HG02938 (cell line): ENCODE results near the gene SLC22A12.

Experiments used
- ATAC-seq: cut with Tn5 transposase; IDR thresholded peaks from one replicate; pipeline ENCODE4 v1.9.1; 2021; ENCODE audit warnings: mild to moderate bottlenecking, moderate library complexity; ENCODE audit not compliant: unreplicated experiment

Gene SLC22A12

DNA sequence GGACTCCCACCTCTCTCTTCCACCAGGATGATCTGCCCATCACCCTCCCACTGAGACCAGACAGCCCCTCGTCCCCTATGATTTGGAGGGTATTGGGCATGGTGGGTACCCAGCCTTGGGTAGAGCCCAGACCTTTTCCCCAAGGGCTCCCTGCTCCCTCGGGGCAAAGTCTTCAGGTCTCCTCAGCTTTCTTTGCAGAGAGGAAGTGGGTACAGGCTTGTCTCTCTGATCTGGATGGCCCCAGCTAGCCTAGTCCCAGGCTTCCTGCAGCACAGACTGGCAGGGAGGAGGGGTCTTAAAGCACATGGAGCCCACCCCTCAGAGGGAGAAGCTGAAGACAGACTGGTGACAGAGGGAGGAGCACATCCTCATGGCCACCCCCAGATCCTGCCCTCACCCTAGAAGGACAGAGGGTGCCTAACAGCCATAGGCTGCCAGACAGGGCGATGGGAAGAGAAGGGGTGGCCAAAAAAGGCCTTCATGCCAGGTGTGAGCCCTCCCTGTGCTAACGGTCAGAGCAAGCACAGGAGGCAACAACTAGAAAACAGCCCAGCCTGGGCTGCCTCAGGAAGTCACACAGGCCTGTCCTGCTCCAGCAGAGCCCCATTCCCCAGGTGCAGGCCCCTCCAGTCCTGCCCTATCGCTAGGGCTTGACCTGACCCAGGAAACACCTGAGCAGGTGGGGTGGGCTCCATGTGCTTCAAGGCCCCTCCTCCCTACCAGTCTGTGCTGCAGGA lies 30.4 kb downstream of the SLC22A12 start:
- no peak for ATAC-seq

- no peak for ATAC-seq
These were observed 31.7 kb downstream of the SLC22A12 start for GRCh38 chr11:64622681-64623080.

GRCh38 chr11:64624883-64625481 lies 34.0 kb downstream of the SLC22A12 start:
- ATAC-seq: no peak

DNA sequence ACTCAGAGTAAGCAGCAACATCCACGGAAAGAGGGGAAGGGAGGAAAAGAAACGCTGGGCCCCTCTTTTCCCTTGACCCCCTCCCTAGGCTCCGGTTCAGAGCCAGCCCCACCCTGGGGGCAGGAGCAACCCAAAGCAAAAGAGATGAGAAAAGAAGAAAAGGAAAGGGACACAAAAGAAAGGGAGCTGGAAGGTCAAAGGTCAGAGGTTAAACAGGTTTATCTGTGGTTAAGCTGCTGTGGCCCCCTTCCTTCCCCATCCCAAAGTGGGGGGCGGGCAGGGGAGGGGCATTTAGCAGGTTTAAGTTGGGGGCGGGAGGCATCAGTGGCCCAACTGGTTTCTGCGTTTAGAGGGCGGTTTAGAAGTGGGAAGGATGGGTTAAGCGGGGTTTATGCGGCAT lies 35.6 kb downstream of the SLC22A12 start:
- no peak for ATAC-seq

- ATAC-seq: no peak
These were observed 36.4 kb downstream of the SLC22A12 start for GRCh38 chr11:64627371-64627770.

DNA sequence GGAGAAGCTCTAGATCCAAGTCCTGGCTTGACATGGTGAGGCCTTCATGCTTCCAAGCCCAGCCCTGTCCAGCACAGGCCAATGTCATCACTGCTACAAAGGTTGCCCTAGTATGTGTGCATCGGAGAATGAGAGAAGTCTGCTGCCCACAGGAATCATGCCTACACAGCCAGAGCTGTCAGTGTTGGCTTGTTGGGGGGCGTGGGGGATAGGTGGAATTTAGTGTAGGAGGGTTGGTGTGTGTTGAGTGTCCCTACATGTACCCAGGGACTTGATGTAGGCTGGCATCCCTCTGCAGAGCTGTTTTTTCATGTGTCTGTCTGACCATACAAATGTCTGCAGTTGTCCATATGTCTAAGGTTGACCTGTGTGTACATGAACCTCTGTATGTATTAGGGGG lies 37.6 kb downstream of the SLC22A12 start:
- no peak for ATAC-seq

DNA sequence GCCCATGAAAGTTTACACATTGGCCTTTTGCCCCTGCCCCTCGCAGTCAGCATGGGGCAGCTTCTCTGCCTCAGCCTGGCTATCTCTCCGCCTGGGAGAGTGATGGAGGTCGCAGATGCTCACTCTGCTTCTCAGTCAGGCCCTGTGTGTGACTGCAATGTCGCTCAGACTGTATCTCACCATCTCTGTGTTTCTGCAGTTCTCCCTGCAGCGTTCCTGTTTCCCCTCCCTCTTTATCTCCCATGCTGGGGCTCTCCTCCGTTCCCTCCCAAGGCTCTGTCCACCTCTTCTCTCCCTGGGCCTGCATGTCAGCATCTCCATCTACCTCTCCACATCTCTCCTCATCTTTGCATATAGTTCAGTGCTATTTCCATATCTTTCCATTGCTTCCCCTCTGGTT lies 38.1 kb downstream of the SLC22A12 start:
- no peak for ATAC-seq

DNA sequence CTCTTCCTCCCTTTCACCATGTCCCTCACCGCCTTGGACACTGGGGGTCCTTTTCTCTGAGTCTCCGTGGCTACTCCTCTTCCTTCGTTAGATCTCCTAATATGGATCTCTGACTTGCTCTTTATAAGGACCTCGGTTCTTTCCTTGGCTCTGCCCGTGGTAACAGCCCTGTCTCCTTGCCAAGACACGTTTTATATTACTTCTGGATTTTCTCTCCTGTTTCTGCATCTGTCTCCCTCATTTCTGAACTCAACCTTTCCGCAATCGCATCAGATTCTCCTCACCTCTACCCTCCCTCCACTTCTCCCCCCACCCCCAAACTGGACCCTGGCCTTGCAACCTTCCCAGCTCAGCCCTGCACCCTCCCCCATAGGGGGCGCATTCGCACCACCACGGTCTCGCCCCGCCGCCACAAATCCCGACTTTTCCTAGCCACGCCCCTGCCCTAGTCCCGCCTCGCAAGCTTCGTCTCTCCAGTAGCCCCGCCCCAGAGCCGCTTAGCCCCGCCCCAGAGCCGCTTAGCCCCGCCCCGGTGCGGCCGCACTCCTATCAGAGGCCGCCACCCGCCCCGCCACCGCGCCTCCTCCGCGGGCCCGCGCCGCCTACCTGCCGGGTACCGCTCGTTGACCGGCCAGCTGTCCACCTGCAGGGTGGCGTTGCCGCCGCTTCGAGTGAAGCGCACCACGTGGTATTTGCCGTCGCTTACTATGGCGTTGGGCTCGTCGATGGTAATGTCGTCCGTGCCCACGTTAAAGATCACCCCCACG lies 39.0 kb downstream of the SLC22A12 start:
- ATAC-seq: no peak

- ATAC-seq: no peak
These were observed 40.7 kb downstream of the SLC22A12 start for GRCh38 chr11:64631675-64632074.

GRCh38 chr11:64632237-64632636 lies 41.2 kb downstream of the SLC22A12 start:
- no peak for ATAC-seq

DNA sequence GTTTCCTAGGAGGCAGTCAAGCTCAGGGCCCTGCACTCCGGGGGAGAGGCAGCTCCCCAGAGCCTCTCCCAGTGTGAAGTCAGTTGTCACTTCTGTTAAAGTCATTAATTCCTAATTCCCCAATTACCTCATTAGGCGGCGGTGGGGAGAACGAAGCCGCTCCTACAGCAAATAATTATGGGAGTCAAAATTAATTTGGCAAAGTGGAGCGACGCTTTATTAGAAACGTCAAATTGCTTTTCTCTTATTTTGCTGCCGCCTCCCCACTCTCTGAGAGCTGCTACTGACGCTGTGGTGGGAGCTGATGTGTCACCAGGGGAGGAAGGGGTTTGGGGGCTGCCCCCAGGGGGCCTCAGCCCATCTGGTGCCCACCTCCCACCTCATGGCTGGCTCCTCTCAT lies 41.6 kb downstream of the SLC22A12 start:
- no peak for ATAC-seq

GRCh38 chr11:64633555-64634159 lies 42.6 kb downstream of the SLC22A12 start:
- ATAC-seq: no peak

DNA sequence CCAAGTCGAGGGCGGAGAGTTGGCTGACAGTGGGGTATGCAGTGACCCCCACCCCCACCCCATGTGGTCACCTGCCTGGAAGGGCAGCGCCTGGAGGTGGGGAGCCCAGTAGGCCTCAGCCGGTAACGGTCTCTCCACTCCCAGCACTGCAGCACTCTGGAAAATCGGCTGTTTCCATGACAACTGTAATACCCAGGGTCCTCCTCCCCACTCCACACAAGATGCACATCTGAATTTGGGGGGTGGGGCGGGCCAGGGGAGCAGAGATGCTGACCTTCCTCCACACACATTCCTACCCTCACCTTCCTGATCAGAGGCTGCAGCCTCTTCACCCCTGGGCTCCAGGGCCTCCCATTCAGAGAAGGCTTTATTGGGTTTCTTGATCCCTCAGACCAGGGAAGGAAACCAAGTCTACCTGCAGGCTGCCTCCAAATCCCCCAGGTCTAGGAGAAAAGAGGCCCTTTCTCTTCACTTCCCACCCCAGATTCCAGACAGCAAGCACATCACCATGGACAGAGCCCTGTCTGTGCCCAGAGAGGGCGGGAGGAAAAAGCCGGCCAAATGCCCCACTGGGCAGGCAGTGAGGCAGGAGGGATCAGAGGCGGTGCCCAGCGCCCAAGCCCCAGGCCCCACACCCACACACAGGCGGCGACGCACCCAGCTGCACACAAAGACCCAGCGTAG lies 46.5 kb downstream of the SLC22A12 start:
- no peak for ATAC-seq

- no peak for ATAC-seq
These were observed 47.1 kb downstream of the SLC22A12 start for GRCh38 chr11:64638018-64638665.

DNA sequence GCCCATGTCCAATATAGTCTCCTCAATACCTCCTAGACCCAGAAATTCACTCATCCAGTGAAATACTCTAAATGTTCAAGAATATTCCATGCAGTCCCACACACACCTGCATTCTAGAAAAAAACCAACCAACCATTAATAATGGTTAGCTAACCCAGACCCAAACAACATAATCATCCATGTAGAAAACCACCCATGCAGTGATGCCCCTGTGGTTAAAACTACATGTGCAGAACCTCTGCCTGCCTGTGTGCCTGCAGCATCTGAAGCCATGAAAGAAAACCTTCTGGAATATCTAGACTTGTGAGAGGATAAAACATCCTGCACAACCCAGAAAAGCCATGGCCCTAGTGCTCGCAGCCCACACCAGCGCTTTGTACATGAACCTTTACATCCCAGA lies 47.8 kb downstream of the SLC22A12 start:
- no peak for ATAC-seq

DNA sequence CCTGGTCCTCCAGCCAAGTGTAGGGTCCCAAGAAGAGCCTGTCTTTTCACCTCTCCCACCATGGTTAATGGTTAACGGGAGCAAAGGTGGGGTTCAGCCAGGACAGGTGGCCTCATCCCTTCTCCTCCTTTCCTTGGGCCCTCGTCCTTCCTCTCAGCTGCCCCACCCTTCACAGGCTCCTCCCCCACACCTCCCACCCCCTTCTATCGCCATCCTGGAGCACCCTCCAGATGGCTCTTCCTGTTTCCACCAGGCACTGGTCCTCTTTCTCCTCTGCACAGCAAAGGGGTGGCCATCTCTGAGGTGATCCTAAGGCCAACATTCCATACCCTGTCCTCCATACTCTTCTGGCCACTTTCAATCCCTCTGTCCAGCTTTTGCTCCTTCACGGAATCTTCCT lies 48.9 kb downstream of the SLC22A12 start:
- ATAC-seq: no peak

GRCh38 chr11:64641596-64642417 lies 50.8 kb downstream of the SLC22A12 start:
- no peak for ATAC-seq

GRCh38 chr11:64642418-64642735 lies 51.4 kb downstream of the SLC22A12 start:
- no peak for ATAC-seq

DNA sequence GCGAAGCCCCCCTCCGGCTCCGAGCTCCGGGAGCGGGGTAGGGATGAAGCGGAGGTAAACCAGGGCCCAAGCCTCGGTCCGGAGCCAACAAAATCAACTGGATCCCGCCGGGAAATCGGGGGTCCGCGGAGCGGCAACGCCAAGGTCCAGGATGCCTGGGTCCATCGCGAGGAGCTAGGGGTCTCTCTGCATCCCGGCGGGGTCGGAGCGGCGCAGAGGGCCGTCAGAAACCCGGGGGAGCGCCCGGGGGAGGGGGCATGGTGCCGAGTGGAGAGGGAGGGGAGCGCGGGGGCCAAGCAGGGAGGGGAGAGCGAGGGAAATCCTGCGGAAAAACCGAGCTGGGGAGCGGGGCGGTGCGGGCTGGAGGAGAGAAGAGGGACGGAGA lies 51.8 kb downstream of the SLC22A12 start:
- no peak for ATAC-seq
